ENCODE data around the gene NCK2.

DNA sequence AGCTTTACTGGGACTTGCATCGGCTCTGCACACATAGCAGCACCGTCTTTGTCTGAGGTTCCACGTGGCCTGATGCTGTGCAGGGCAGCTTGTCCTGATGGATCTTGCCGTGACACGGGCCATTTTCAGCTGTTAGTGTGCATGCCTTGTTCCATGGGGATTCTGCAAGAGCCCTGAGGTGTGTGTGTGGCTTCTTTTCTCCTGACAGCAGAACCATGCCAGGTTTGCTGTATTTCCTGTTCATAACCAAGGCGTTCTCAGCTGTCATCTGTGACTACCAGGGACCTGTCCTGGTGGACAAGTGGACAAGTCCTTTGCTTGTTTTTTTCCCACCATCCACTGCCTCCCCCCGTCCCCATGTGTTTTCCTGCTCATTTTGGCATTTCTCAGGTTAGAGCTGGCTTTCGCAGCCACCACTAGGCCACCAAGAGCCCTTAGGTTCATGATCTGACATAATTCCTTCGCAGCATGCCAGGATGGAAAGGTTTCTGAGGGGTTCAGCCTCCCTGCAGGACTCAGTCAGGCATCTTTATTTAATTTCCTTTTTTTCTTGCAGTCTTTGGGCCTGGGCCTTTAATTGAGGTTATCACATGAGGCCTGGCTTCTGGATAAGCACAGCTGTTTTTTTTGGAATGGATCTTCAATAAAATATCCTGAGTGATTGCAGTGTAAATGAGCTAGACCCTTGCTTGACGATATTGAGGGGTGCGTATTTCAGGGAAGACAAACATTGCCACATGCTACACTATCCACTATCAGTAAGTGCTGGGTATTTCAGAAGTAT lies 139.4 kb downstream of the NCK2 start:
- TF ChIP-seq YY1 (IDR thresholded peaks at IDR 0.05; ENCODE audit: insufficient read depth, insufficient read length) (no peak), ZNF274 (IDR thresholded peaks at IDR 0.05; ENCODE audit: low read depth, low read length) (no peak)
